Inflammatory macrophage treated with lipopolysaccharide for 4 hours (primary cell): ENCODE results near the gene SORCS2.

Experiments
- DNase-seq: peaks from one replicate; pipeline ENCODE4 v3.0.0-alpha.2; 2020

The SORCS2 gene

DNA sequence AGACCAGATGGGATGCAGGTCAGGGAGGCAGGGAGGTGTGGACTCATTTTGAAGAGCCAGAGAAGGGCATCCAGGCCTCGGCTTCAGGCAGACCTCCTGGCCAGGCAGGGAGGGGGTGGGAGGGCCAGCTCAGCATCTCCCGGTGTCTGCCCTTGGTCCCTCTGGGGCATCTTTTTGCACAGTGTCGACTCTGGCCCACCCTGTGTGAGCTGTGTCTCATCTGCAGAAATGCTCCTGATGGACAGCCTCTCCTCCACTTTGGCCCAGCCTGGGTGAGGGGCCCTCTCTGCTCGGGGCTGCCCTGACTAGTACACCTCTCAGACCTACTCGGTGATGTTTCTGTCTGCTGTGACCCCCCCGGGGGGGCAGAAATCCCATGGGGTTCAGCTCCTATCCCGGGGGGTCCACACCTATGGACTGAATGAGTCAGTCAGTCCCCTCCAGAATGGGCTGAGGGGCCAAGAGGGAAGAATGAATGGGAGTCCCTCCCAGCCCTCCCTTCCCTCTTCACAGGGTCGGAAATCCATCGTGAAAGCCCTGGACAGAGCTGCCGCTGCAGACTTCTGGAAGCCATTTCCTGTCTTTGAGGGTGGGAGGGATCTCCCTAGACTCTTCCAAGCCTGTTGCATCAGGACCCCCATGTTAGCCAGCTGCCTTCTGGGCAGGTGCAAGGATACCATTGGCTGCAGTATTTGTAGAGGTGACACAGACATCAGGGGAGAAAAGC, 439.1 kb downstream of the SORCS2 start:
- no peak for DNase-seq

DNA sequence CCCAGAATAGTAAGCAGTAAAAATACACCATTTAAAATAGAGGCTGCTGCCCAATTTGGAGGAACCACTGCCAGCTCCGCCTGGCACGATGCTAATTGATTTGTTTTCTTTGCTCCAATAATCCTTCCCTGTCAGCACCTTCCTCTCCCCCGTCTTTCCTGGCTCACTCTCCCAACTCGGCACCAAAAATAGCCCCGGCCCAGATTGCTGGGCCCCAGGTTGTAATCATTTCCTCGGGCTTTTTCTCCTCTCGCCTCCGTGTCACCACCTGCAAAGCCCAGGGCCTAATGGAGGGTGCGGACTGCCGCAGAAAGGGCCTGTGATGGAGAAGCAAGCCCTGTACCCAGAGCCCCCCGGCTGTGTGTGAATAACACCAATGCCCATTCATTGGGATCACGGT, 440.0 kb downstream of the SORCS2 start:
- DNase-seq = no peak

DNA sequence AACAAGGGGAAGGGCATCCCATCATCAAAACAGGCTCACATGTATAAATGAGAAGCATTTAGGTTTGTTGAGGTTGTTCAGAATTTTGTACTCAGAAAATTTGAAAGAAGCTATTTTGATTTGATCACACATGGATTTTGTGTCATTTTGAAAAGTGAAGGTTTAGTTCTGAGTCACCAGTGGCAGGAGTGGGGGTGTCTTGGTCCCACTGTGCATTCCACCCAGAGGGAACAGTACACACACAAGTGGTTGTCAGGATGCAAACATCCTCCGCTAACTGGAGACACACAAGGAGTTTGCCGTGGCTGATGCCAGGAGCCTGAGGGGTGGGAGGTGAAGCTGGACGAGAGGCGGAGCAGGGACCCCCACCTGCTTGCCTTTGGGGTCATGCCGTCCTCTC, 440.6 kb downstream of the SORCS2 start:
- DNase-seq = no peak

DNA sequence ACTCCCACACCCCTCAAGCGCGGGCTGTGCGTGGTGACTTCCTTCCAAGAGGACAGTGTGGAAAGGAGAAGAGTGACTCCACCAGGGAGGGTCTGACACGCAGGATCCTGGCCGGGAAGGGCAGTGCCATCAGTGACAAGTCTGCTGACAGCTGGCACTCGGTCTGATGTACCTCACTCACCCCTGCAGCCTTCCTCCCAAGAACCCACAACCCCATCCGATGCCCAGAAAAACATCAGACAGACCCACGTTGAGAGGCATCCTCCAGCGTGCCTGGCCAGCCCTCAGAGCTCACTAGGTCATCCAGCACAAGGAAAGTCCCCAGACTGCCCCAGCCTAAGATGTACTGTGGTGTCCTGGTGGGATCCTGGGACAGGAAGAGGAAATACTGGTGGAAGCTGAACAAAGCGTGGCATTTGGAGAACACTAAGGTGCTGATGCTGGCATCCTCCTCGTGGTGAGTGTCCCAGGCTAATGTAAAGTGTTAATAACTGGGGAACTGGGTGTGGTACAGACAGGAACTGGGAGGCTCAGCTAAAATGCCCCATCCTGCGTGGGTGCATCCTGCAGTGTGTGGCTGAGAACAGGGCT, 442.4 kb downstream of the SORCS2 start:
- peak; percentile 83 for DNase-seq

DNA sequence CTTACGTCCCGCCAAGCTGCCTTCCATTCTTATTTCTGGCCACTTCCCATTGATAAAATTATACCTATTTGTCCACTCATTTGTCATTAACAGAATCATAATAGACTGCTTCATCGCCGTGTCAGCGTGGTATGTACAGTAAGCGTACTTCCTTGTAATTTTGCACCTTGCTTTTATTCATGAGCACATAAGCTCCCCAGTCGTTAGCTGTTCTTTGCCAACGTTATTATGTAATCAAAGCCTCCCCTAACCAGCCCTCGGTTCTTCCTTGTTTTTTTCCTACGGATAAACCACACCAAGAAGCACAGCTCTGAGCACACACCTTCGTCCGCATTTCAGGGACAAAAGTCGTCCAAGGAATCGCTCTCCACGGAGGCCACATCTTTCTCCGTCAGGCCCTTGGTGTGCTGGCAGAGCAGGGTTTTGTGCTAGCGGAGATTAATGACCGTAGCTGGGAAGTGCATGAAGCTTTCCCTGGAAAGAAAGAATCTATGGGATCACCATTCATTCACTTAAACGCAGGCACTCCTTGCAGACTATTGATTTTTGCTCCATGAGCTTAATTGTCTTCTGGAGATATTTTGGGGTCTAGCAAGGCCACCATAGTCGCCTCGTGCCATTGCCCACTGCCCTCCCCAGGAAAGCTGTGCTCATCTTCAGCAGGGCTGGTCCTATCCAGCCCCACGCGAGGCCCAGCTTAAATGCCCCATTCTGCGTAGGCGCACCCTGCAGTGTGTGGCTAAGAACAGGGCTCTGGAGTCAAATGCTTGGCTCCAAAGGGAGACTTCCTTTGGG, 443.3 kb downstream of the SORCS2 start:
- DNase-seq = peak; percentile 54

DNA sequence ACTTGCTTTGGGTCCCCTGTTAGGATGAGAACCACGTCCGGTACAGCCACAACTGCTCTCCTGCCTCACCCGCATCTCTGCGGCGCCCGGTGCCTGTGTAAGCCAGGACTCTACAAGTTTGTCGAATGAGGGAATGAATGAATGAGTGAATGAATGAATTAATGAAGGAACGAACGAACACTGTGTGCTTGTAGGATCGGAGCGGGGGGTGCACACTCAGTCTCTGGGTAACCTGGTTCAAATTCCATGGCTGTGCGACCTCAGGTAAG, 443.8 kb downstream of the SORCS2 start:
- DNase-seq = no peak

DNA sequence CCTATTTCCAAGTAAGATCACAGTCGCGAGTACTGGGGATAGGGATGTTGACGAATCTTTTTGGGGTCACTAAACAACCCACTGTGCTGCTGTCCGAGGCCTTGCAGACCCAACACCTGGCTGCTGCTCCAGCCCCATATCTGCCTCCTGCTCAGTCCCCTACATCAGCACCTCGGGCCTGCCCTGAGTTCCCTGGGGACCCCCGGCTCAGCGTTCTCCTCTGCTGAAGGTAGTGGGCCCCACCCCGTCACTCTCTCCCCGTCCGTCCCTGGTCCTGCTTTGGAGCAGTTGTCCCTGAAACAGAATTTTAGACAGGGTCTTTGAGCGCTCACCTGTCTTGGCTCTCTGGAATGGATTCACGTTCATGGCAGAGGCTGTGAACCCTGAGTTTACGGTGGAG, 444.8 kb downstream of the SORCS2 start:
- DNase-seq = no peak

DNA sequence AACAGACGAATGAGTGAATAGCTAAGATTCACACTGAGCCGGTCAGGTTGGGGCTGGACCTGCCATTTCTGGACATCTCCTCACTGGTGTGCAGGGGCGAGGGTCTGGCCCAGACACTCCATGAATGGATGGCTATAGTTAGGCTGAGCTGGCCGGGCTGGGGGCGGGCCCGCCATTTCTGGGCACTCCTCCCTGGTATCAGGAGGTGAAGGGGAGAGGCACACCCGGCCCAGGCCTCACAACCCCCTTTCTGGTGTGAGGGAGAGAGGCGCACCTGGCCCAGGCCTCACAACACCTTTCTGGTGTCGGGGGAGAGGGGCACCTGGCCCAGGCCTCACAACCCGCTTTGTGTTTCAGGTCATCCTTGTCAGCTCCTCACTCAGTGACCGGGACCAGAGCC, 445.6 kb downstream of the SORCS2 start:
- DNase-seq = no peak

DNA sequence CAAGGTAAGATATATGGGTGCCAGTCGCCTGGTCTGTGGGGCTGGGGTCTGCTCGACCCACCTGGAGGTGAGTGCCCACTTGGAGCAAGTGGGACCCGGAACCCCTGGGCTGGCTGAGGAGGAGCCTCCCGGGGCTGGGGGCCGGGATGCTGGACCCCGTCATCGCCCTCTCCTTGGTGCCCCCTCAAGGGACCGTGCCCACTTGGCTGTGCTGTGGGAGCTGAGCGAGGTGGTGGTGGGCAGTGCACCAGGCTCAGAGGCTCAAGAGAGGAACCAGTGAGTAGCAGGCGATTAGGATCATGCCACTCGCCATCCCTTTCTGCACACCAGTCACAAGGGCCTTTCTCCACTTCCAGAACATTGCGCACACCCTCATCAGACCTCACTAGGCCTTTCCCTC, 446.2 kb downstream of the SORCS2 start:
- no peak for DNase-seq

DNA sequence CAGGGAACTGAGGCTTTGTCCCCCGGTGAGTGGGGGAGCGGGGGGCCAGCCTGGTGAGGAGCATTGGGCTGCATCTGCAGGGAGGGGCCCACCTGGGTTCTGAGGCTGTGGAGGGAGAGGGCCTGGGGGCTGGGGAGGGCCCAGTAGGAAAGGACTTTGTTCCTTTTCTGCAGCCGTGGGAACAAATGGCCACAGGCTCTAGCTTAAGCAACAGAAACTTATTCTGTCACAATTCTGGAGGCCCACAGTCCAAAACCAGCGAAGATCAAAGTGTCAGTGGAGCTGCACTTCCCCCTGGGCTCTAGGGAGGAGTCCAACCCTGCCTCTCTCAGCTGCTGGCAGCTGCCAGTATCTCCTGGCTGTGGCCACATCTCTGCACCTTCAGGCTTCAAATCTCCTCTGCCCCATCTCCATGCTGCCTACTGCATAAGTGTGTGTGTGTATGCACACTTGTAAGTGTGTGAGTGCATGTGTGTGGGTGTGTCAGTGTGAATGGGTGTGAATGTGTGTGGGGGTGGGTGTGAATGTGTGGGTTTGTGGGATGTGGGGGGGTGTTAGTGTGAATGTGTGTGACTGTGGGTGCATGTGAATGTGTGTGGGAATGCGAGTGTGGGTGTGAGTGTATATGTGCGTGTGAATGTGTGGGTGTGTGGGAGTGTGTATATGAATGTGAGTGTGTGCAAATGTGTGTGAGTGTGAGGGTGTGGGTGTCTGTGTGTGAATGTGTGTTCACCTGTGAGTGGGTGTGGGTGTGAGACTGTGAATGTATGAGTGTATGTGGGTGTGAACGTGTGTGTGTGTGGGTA, 446.8 kb downstream of the SORCS2 start:
- DNase-seq = peak; percentile 96

GRCh38 chr4:7640136-7640535, 447.8 kb downstream of the SORCS2 start:
- no peak for DNase-seq

DNA sequence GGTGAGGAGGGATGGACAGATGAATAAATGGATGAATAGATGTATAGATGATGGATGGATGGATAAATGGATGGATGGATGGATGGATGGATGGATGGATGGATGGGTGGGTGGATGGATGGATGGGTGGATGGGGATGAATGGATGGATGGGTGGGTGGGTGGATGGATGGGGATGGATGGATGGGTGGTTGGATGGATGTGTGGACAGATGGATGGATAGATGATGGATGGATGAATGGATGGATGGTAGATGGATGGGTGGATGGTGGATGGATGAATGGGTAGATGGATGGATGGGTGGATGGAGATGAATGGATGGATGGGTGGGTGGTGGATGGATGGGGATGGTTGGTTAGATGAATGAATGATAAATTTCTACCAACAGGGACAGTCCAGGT, 449.4 kb downstream of the SORCS2 start:
- DNase-seq = no peak

DNA sequence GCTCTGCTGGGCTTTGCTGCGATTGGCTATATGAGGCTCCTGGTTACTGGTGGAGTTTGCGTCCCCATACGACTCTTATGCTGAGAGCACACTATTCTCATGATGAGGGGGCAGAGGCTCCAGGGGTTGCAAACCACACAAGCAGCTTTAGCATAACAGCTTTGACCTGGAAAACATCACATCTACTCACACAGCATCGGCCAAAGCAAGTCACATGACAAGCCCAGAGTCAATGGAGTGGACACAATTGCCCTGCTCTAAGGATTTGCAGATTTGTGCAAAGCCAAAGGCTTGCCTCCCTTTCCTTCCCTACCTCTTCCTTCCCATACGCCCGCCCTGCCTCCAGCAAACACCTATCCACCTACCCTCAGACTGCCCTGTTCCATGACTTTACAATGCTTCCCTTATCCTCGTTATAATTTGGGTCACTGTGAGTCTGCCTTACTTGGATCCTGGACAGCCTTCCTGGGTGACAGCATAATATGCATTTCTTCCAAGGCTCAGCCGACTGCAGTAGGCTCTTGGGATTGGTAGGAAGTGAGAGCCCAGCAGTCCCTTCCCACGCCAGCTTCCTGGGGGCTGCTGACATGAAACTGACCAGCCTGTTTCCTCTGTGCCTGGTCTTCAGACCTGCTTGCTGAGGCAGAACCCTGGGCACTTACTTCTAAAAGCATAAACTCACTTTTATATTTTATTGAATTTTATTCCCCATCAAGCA, 450.6 kb downstream of the SORCS2 start:
- no peak for DNase-seq

GRCh38 chr4:7645158-7645557, 452.8 kb downstream of the SORCS2 start:
- DNase-seq = no peak

DNA sequence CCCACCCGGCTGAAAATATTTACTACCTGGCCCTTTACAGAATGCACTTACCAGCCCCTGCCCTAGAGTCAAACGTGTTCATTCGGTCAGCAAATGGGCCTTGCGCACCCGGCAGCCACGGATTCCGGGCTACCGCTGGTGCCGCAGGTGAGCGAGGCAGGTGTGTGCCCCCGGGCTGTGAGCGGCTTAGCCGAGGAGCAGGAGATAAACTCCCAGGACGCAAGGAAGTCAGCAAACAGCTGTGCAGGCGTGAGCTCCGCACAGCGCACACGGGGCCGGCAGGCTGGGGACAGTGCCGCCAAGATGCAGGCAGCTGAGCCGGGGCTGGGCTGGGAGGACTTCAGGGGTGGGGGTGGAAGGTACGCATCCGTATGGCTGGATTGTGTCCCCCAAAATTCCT, 453.6 kb downstream of the SORCS2 start:
- DNase-seq = no peak

DNA sequence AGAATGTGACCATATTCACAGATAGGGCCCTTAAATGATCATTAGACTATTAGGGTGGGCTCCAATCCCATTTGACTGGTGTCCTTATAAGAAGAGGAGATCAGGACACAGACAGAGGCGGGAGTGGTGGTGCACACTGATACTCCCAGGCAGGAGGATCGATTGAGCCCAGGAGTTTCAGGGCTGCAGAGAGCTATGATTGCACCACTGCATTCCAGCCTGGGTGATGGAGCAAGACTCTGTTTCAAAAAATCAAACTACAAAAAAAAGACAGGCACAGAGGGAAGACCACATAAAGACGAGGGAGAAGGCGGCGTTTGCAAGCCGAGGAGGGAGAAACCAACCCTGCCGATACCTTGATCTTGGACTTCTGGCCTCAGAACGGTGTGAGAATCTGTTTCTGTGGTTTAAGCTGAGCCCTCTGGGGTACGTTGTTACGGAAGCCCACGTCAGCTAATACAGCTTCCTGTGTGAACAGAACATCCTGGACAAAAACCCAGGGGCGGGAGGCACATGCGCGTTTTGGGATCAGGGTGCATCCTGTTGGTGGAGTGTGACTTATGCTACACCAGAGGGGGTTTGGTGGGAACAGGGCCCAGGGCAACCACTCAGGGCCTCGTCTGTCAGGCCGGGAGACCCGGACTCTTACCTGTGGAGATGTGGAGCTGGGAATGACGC, 454.2 kb downstream of the SORCS2 start:
- no peak for DNase-seq

GRCh38 chr4:7647186-7647585, 454.8 kb downstream of the SORCS2 start:
- peak; percentile 86 for DNase-seq

- peak; percentile 97 for DNase-seq
Observed at GRCh38 chr4:7647600-7648543, 455.5 kb downstream of the SORCS2 start.

DNA sequence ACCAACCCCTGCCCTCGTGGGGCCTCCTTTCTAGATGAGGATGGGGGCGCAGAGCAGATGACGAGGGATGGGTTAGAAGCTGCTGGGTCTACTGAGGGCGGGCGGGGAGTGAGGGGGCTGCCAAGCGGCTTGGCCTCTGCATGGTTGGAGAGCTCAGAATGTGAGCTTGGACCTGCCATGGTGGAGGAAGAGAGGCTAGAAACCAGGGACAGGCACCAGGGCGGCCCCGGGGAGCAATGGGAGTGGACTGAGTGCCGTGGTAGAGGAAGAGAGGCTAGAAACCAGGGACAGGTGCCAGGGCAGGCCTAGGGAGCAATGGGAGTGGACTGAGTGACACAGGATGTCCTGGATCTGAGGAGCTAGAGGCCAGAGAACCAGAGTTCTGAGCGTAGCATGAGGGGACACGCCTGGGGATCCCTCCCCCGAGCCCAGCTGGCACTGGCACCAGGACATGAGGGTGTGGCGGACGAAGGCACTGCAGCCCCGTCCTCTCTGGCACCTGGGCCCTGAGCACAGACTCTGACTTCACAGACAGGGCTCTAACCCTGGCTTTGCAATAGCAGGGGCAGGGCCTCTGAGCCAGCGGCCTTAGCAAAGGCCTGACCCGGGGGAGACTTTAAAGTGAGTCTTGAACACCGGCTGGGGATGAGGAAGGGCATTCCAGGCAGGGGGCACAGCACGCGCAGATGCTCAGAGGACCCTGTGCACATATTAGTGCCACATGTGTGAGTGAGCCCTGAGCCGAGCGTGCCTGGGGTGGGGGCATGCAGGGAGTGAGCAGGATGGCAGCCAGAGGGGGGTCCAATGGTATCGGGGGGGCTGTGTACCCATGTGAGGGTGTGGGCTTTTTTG, 456.4 kb downstream of the SORCS2 start:
- DNase-seq = no peak

DNA sequence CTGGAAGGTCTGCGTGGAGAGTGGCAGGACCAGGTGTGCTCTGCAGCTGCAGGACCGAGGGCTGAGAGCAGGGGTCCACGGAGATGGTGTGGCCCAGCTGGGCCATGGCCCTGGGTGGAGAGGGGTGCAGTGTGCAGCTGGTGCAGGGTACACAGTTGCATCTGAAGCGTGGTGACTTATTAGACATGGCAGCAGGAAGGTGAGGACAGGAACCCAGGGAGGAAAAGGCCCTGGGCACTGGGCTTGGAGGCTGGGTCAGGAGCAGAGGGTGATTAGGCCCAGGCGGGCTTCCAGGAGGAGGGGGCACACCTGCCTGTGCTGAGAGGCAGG, 457.0 kb downstream of the SORCS2 start:
- DNase-seq = no peak
